ENCODE results near the gene EPN1.

EPN1 gene

GRCh38 chr19:55646889-55647731 lies 27.9 kb upstream of the EPN1 start:
- DNase-seq (ENCODE audit: low read depth in 2 of 3, low spot score in 2 of 3): no peak

DNA sequence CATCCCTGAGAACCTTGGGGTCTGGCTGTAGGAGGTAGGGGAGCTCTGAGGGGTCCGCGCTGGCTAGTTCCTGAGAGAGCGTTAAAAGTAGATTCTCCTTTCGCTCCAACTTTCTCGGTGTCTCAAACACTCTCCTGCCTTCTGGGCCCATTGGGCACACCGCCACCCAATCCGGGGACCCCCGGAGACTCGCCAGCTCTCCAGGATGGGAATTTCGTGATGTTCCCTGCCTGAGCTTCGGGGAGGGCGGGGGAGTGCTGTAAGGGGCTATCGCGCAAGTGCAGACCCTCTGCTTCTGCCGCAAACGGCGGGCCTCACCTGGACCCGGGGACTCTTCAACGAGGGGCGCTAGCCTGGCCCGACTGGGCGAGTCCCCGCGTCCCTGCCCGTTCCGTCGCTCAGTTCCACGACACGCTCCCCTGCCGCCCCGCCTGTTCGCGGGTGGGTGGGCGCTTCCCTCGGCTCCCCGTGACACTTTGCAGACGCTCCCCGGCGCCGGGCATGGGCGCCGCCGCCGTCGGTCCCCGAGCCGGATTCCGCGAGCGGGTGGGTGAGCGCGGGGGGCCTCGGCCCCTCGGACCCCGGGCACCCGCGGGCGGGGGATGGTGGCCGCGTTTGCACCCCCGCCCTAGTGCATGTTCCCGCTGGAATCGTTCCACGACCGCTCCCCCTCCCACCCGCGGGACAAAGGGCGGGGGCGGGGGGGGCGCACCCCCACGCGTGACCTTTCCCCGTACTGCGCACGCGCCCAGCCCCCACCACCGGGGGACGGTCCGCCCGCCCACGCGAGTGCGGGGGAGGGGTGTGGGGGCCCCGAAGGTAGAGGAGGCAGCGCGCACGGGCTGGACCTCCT lies 27.1 kb upstream of the EPN1 start, which contains the start of gene CCDC106:
Gene CCDC106, plus strand, starts transcription at position 481 of the 853 bp plus-strand sequence. CDS start 835 bp downstream, outside the sequence.
- DNase-seq (ENCODE audit: low read depth in 2 of 3, low spot score in 2 of 3): no peak

DNA sequence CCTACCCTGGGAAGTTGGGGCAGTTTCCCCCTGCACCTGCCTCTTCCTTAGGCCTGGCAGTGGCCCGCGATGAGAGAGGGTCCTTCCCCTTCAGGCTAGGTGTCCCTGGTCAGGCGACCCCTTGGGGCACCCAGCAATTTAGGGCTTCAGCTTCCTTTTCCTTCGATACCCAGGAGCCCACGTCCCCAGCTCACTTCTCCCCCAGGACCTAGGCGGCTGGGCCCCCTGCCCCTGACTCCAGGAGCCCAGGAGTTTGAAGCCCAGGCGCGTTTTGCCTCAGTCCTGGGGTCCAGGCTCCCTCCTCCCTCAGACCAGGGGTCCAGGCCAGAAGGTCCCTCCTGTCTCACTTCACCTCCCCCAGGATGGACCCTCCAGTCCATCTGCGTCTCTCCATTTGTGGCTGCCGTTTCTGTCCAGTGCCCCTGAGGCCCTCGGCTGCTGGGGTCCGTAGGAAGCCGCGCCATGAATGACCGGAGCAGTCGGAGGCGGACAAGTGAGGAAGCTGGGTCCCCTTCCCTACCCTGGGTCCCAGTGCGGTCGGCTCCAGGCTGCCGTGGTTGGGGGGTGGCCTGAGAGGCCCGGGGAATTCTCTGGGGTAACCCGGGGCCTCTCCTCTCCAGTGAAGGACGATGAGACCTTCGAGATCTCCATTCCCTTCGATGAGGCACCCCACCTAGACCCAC lies 26.3 kb upstream of the EPN1 start:
- no peak for DNase-seq (ENCODE audit: low read depth in 2 of 3, low spot score in 2 of 3)

- DNase-seq (ENCODE audit: low read depth in 2 of 3, low spot score in 2 of 3): no peak
Measured at GRCh38 chr19:55649268-55650125, 25.5 kb upstream of the EPN1 start.

GRCh38 chr19:55650126-55650557 lies 24.9 kb upstream of the EPN1 start:
- no peak for DNase-seq (ENCODE audit: low read depth in 2 of 3, low spot score in 2 of 3)

DNA sequence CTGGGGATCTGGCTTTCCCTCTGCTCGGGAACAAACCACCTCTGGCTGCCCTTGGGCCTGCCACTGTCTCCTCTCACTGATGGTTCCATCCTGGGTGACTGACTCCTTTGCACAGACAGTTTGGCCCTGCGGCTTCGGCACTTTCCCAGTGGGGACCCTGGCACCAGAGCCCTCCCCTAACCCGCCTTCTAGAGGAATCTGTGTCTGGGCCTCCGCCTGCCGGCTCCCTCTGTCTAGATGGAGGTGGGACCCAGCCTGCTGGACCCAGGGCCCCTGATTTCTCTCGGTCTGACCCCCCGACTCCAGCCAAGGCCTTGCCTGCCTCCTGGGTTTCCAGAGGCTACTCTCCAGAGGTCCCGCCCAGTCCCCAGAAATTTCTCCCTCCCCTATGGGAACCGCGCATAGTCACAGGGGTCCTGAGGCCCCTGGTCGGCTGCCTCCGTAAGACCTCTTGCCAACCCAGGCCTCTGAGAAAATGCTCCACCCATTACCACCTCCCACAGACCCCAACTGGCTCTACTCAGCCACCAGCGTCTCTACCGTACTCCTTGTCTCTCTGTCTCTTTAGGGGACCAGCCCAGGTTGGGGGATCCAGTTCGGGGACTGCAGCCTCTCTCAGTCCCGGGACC lies 24.3 kb upstream of the EPN1 start:
- no peak for DNase-seq (ENCODE audit: low read depth in 2 of 3, low spot score in 2 of 3)

DNA sequence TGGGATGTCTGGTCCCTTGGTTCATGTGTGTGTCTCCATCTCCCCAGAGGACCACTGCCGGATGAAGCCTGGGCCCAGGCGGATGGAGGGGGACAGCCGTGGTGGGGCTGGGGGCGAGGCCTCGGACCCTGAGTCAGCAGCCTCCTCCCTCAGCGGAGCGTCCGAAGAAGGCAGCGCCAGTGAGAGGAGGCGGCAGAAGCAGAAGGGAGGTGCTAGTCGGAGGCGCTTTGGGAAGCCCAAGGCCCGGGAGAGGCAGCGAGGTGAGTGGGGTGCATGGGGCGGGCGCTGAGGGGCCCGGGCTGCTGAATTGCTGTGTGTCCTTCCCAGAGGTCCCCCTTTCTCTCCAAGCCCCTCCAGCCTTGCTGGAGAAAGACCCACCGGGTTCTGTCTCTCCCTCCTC lies 23.8 kb upstream of the EPN1 start:
- no peak for DNase-seq (ENCODE audit: low read depth in 2 of 3, low spot score in 2 of 3)

- no peak for DNase-seq (ENCODE audit: low read depth in 2 of 3, low spot score in 2 of 3)
Measured at GRCh38 chr19:55652311-55653128, 22.5 kb upstream of the EPN1 start.

GRCh38 chr19:55653651-55654322 lies 21.2 kb upstream of the EPN1 start:
- peak; percentile 92 to 95 (median 93) for DNase-seq (ENCODE audit: low read depth in 2 of 3, low spot score in 2 of 3)

DNA sequence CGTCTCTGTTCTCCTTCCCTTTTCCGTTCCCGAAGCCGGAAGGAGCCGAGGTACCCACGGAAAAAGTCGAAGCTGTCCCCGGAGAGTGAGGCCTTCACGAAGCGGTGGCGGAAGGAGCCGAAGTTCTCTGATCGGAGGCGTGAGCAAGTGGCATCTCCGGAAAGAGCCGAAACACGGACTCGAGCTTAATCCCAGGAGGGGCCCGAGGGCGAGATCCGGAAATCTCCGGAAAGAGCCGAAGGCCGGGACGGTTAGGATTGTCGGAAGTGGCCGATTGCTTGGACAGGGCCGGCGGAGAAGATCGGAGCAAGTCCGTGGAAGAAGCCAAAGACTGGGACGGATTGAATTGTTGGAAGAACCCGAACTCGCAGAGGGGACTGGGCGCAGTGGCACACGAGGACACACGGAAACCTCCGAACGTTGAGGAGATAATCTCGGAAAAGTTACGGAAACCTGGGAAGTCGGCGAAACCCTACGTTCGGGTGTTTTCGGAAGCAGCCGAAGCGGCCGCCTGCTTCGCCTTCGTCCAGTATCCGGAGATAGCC lies 20.6 kb upstream of the EPN1 start:
- peak; percentile 85 to 95 (median 90) for DNase-seq (ENCODE audit: low read depth in 2 of 3, low spot score in 2 of 3)

DNA sequence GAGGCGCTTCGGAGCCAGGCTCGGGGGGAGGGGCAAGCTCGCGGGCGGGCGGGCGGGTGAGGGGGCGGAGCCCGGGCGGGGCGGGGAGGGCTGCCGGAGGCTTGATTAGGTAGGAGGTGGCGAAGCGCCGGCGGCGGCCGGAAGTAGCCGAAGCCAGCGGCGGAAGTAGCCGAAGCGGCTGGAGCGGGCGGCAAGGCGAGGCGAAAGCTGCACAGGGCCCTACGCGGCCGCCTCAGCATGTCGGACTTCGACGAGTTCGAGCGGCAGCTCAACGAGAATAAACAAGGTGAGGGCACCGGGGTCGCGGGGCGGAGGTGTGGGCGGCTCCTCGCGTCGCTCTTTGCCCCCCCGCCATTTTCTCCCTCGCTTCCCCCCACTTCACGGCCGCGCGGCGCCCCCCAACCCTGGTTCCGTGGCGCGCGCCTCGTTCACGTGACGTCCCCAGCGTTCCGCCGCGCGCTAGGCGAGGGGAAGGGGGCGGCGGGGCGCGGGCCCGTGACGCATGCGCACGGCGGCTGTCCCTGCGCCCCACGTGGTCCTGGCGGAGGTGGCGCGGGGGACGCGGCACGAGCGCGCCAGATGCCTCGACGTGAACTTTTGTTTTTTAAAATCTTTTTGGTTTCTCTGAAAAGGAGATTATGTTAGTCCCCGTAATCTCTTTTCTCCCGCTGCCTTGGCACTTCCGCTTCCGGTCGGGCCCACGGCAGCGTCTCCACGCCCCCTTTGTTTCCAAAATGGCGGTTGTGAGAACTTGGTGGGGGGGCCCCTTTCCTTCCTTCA lies 20.0 kb upstream of the EPN1 start, which contains the start of gene U2AF2:
Gene U2AF2, plus strand, starts transcription at position 168 of the 780 bp plus-strand sequence. Its CDS starts 70 bp downstream, at position 238.
- peak; percentile 69 to 88 (median 82) for DNase-seq (ENCODE audit: low read depth in 2 of 3, low spot score in 2 of 3)

- DNase-seq (ENCODE audit: low read depth in 2 of 3, low spot score in 2 of 3): no peak
Measured at GRCh38 chr19:55655648-55656040, 19.4 kb upstream of the EPN1 start.

- DNase-seq (ENCODE audit: low read depth in 2 of 3, low spot score in 2 of 3): no peak
Measured at GRCh38 chr19:55656552-55656951, 18.5 kb upstream of the EPN1 start.

DNA sequence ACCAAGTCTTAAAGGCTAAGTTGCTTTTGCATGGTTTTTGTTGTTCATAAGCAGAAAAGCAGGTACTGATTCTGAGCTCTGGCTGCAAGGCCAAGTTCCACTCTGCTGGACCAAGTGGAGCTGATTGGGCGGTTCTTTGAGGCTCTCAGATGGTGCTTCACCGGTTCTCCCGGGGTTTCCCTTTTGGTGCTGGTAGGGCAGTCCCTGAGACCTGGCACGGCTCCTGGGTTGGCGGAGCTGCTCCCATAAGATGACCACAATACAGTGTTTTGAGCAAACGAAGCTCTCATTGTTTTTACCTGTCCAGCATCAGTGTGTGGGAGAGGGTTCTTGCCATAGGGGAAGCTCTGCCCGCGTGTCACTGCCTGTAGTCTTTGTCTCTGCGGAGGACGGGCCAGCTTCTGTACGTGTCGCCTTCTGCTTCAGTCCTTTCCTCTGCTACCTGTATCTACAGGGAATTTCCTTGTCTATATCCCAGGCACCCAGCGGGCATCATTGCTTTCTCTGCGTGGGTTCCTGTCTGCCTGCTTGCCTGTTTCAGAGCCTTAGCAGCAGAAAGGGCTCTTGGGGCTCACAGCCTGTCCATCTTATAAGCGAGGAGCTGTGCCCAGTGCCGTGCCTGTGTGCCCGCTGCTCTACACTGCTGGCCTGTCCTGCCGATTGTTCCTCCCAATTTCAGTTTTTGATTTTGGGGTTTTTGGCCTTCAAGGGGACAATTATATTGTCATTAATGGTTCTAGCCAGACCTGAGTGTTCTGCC lies 17.9 kb upstream of the EPN1 start:
- DNase-seq (ENCODE audit: low read depth in 2 of 3, low spot score in 2 of 3): no peak

- DNase-seq (ENCODE audit: low read depth in 2 of 3, low spot score in 2 of 3): no peak
Measured at GRCh38 chr19:55658846-55659459, 16.1 kb upstream of the EPN1 start.

DNA sequence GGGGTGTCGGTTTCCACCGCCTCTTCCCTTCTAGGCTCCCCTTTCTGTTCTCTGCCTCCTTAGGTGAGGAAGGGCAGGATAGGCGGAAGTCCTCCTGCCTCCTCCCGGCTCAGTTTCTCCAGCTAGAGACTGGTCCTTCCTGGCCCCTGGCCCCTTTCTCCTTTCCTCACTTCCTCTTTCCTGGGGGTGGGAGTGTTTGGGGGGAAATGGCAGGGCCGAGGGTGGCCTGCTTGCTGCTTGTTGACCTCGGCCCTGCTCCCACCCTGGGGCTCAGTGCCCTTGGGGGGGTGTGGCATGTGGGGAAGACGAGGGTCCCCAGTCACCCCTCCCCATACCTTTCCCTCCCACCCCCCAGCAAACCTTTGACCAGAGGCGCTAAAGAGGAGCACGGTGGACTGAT lies 15.2 kb upstream of the EPN1 start:
- no peak for DNase-seq (ENCODE audit: low read depth in 2 of 3, low spot score in 2 of 3)
